ENCODE data around the gene SPOCK1. TPM values are rescaled to one million over a fixed set of nuclear protein-coding genes. Genes with fewer than 3 reads are reported as not detected.

SPOCK1 gene
- total and polyA plus RNA-seq, 4 experiments from 2014 or later, result not detected

DNA sequence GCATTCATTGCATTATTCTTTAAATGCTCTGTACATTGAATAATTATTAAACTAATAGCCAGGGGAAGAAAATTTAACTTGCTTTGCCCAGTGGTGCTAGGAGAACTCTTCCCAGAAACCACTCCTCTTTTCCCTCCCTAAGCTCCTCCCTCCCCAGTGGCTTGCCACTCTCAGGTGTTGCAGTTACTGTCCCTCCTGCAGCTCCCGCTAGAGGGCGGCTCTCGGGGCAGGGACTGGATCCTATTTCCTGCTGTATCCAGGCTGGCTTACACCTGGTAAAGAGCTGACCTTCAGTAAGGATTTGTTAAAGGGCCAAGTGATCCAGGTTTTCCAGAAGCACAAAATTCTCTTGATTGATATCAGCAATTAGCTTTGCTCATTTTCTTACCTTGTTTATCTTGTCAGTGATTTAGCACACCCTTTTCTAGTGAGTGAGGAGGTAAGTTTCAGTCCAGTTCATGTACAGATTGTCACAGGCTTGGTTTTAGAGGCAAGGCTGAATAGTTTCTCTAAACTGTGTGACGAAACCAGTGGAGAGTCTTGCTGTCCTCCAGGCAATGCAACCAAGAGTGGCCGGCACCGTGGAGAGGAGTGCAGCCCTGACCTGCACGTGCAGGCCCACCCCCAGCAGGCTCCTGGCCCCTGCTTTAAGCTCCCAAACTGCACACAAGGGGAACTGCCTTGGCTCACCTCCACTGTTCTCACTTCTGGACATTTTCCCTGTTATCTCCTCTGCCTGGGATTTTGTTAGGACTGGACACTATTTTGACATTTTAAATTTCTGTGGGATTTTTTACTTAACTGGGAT lies 423.8 kb downstream of the SPOCK1 start:
- Histone ChIP-seq H3K4me3 (ENCODE audit: low read length in 2 of 2) (no peak overlapping the region), H3K4me1 (ENCODE audit: insufficient read depth, low read length) (no peaks in the 10 kb centered on the region), H3K9me3 (ENCODE audit: control insufficient read depth in 1 of 2, low read length in 2 of 2) (no peaks in the 10 kb centered on the region), H3K27me3 (ENCODE audit: insufficient read depth, low read length) (no peaks in the 10 kb centered on the region), H3K36me3 (ENCODE audit: insufficient read depth, low read length) (no peaks in the 10 kb centered on the region), H3K27ac (ENCODE audit: low read depth, low read length) (no peak overlapping the region)
- Mint-ChIP-seq H3K4me1 (no peaks in the 10 kb centered on the region), H3K36me3 (no peaks in the 10 kb centered on the region), H3K27ac (no peak overlapping the region), H3K9me3 (peaks cover 0 to 6% (median 0%) of the 10 kb centered on the region in 8 donors), H3K27me3 (peaks cover 0 to under 1% of the 10 kb centered on the region in 2 donors), H3K4me3 (no peak overlapping the region)
- DNase-seq, result no peak
- ChIA-PET POLR2A (ENCODE audit: partially characterized antibody) (no interaction called here), CTCF (ENCODE audit: partially characterized antibody) (no interaction called here)
- intact Hi-C loops (cut with micrococcal nuclease), result no loop called here

DNA sequence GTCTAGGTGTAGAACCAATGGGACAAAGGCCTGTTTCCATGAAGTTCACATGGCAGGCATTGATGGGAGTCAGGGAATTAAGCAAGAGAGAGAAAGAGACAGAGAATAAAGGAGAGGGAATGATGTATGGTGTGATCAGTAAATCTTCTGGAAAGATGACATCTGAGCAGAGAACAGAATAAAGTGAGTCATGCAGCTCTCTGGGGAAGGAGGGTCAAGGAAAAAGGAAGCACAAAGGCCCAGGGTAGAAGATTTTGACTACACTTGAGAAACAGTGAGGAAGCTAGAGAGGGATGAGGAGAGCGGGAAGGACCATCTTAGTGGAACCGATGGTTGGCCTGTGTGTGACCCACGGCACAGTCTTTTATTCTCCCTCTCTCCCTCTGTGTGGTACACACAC lies 425.9 kb downstream of the SPOCK1 start:
- H3K4me1 Mint-ChIP-seq, result no peaks in the 10 kb centered on the region
- H3K4me1 ChIP-seq (ENCODE audit: insufficient read depth, low read length), result no peaks in the 10 kb centered on the region
- H3K27me3 ChIP-seq (ENCODE audit: insufficient read depth, low read length), result no peaks in the 10 kb centered on the region
- peaks cover 0 to 1% of the 10 kb centered on the region in 2 donors for H3K27me3 Mint-ChIP-seq
- POLR2A ChIA-PET (ENCODE audit: partially characterized antibody), result no interaction called here
- H3K9me3 Mint-ChIP-seq, result peaks cover 0 to 3% (median 0%) of the 10 kb centered on the region in 8 donors
- H3K4me3 Mint-ChIP-seq, result no peak overlapping the region
- no peaks in the 10 kb centered on the region for H3K36me3 ChIP-seq (ENCODE audit: insufficient read depth, low read length)
- H3K36me3 Mint-ChIP-seq, result no peaks in the 10 kb centered on the region
- no peak overlapping the region for H3K27ac ChIP-seq (ENCODE audit: low read depth, low read length)
- CTCF ChIA-PET (ENCODE audit: partially characterized antibody), result no interaction called here
- H3K4me3 ChIP-seq (ENCODE audit: low read length in 2 of 2), result no peak overlapping the region
- no peaks in the 10 kb centered on the region for H3K9me3 ChIP-seq (ENCODE audit: control insufficient read depth in 1 of 2, low read length in 2 of 2)
- intact Hi-C loops (cut with micrococcal nuclease), result no loop called here
- DNase-seq, result no peak
- peak overlapping the region in 1 of 7 donors; percentile 38 for H3K27ac Mint-ChIP-seq

DNA sequence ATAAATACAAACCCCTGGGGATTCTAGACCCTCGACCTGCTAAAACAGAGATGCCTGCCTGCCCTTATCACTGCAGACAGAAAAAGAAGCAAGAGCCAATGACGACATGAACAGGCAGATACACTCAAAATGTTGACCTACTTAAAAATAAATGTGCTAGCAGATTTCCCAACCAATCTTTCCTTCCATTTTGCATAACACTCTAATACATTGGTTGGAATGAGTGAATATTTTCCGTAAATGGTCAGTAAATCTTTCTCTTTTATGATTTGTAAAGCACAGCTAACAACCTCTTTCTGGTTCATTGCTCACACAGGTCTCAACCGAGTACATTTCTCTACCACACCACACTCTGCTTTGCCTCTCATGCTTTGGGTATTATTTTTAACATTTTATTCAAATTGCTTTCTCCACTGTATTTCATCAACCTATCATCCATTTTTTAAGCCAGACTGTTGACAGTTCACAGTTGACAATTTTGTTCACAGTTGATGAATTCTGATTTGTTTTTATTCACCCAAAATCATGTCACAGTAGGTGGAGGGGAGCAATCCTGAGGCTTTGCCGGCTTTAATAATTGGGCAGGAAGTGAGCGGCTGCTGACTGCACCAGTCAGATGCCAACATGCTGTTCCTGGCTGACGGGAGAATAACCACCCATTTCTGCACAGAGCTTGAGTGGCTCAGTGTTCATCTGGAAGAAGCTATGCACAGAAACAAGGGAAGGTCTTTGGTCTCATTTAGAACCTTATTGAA lies 426.6 kb downstream of the SPOCK1 start:
- peaks cover 0 to 3% (median 0%) of the 10 kb centered on the region in 8 donors for H3K9me3 Mint-ChIP-seq
- DNase-seq, result no peak
- intact Hi-C loops (cut with micrococcal nuclease), result no loop called here
- CTCF ChIA-PET (ENCODE audit: partially characterized antibody), result no interaction called here
- Histone ChIP-seq H3K27me3 (ENCODE audit: insufficient read depth, low read length) (no peaks in the 10 kb centered on the region), H3K36me3 (ENCODE audit: insufficient read depth, low read length) (no peaks in the 10 kb centered on the region), H3K4me1 (ENCODE audit: insufficient read depth, low read length) (no peaks in the 10 kb centered on the region), H3K27ac (ENCODE audit: low read depth, low read length) (no peak overlapping the region), H3K4me3 (ENCODE audit: low read length in 2 of 2) (no peak overlapping the region), H3K9me3 (ENCODE audit: control insufficient read depth in 1 of 2, low read length in 2 of 2) (no peaks in the 10 kb centered on the region)
- H3K27me3 Mint-ChIP-seq, result peaks cover 0 to 1% of the 10 kb centered on the region in 2 donors
- H3K4me3 Mint-ChIP-seq, result no peak overlapping the region
- H3K4me1 Mint-ChIP-seq, result no peaks in the 10 kb centered on the region
- H3K27ac Mint-ChIP-seq, result no peak overlapping the region
- POLR2A ChIA-PET (ENCODE audit: partially characterized antibody), result no interaction called here
- H3K36me3 Mint-ChIP-seq, result no peaks in the 10 kb centered on the region

DNA sequence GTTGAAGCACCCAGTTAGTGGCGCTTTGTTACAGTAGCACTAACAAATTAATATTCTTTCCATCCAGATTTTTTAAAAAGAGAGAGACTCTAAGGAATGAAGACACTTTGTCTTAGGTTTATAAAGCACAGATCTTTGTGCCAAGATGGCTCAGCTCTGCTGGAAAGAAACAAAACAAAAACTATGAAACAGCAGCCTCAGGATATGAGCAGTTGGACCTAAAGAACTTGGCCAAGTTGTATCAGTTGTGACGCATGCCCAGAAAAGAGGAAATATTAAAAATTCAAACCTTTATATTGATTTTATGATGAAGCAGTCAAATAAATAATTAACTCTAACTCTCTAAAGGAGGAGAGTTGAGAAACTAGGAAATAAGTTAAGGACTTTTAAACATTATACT lies 427.2 kb downstream of the SPOCK1 start:
- CTCF ChIA-PET (ENCODE audit: partially characterized antibody), result no interaction called here

DNA sequence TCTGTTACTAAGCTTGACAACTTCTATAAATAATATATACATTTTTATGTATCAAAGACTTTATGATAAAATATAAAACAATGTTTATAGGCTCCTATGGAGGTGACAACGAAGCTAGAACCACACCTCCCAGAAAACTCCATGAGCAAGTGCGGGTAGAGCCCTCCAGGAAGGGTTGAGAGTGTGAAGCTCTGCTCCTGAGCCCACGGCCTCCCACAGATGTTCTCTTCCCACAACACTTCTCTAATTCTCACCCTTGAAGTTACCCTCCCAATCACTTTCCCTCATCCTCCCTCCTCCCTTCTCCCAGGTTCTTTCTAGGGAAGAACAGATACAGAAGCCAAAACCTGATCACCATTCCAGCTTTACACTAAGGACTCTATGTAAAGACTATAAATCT lies 427.6 kb downstream of the SPOCK1 start:
- Mint-ChIP-seq H3K36me3 (no peaks in the 10 kb centered on the region), H3K4me3 (no peak overlapping the region), H3K27me3 (peaks cover 0 to 1% of the 10 kb centered on the region in 2 donors), H3K27ac (no peak overlapping the region), H3K9me3 (peaks cover 0 to 3% (median 0%) of the 10 kb centered on the region in 8 donors), H3K4me1 (no peaks in the 10 kb centered on the region)
- ChIA-PET POLR2A (ENCODE audit: partially characterized antibody) (no interaction called here), CTCF (ENCODE audit: partially characterized antibody) (no interaction called here)
- Histone ChIP-seq H3K27me3 (ENCODE audit: insufficient read depth, low read length) (no peaks in the 10 kb centered on the region), H3K9me3 (ENCODE audit: control insufficient read depth in 1 of 2, low read length in 2 of 2) (no peaks in the 10 kb centered on the region), H3K36me3 (ENCODE audit: insufficient read depth, low read length) (no peaks in the 10 kb centered on the region), H3K4me1 (ENCODE audit: insufficient read depth, low read length) (no peaks in the 10 kb centered on the region), H3K27ac (ENCODE audit: low read depth, low read length) (no peak overlapping the region), H3K4me3 (ENCODE audit: low read length in 2 of 2) (no peak overlapping the region)
- DNase-seq, result no peak
- intact Hi-C loops (cut with micrococcal nuclease), result no loop called here

More for the DNA sequence above, 427.2 kb downstream of the SPOCK1 start:
- Mint-ChIP-seq H3K36me3 (no peaks in the 10 kb centered on the region), H3K9me3 (peaks cover 0 to 3% (median 0%) of the 10 kb centered on the region in 8 donors), H3K4me1 (no peaks in the 10 kb centered on the region), H3K4me3 (no peak overlapping the region), H3K27me3 (peaks cover 0 to 1% of the 10 kb centered on the region in 2 donors), H3K27ac (no peak overlapping the region)
- POLR2A ChIA-PET (ENCODE audit: partially characterized antibody), result no interaction called here
- DNase-seq, result no peak
- no peaks in the 10 kb centered on the region for H3K9me3 ChIP-seq (ENCODE audit: control insufficient read depth in 1 of 2, low read length in 2 of 2)
- no peak overlapping the region for H3K27ac ChIP-seq (ENCODE audit: low read depth, low read length)
- intact Hi-C loops (cut with micrococcal nuclease), result no loop called here
- H3K4me1 ChIP-seq (ENCODE audit: insufficient read depth, low read length), result no peaks in the 10 kb centered on the region
- H3K36me3 ChIP-seq (ENCODE audit: insufficient read depth, low read length), result no peaks in the 10 kb centered on the region
- no peaks in the 10 kb centered on the region for H3K27me3 ChIP-seq (ENCODE audit: insufficient read depth, low read length)
- no peak overlapping the region for H3K4me3 ChIP-seq (ENCODE audit: low read length in 2 of 2)

DNA sequence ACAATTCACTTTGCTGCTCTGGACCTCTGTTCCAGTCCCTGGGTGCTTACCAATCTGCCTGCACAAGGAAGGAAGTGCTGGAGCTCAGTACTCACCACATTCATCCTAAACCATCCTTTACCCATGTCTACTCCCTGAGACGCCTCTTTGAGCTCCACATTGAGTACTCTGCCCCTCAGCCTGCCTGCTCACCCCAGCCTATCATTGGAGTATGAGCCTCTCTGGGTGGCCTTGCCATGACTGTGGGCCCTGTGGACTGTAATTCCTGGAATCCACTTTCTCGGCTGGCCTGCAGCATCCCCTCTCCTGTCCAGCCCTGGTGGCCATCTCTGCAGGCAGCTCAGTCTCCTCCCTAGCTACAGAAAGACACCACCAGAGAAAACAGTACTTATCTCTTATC lies 428.6 kb downstream of the SPOCK1 start:
- ChIA-PET CTCF (ENCODE audit: partially characterized antibody) (no interaction called here), POLR2A (ENCODE audit: partially characterized antibody) (no interaction called here)
- H3K9me3 Mint-ChIP-seq, result peaks cover 0 to 3% (median 0%) of the 10 kb centered on the region in 8 donors
- Histone ChIP-seq H3K36me3 (ENCODE audit: insufficient read depth, low read length) (no peaks in the 10 kb centered on the region), H3K27ac (ENCODE audit: low read depth, low read length) (no peak overlapping the region), H3K4me3 (ENCODE audit: low read length in 2 of 2) (no peak overlapping the region), H3K27me3 (ENCODE audit: insufficient read depth, low read length) (no peaks in the 10 kb centered on the region), H3K4me1 (ENCODE audit: insufficient read depth, low read length) (no peaks in the 10 kb centered on the region), H3K9me3 (ENCODE audit: control insufficient read depth in 1 of 2, low read length in 2 of 2) (no peaks in the 10 kb centered on the region)
- no peak overlapping the region for H3K27ac Mint-ChIP-seq
- intact Hi-C loops (cut with micrococcal nuclease), result no loop called here
- H3K4me1 Mint-ChIP-seq, result no peaks in the 10 kb centered on the region
- no peaks in the 10 kb centered on the region for H3K36me3 Mint-ChIP-seq
- H3K4me3 Mint-ChIP-seq, result no peak overlapping the region
- H3K27me3 Mint-ChIP-seq, result peaks cover 0 to 1% of the 10 kb centered on the region in 2 donors
- DNase-seq, result no peak

DNA sequence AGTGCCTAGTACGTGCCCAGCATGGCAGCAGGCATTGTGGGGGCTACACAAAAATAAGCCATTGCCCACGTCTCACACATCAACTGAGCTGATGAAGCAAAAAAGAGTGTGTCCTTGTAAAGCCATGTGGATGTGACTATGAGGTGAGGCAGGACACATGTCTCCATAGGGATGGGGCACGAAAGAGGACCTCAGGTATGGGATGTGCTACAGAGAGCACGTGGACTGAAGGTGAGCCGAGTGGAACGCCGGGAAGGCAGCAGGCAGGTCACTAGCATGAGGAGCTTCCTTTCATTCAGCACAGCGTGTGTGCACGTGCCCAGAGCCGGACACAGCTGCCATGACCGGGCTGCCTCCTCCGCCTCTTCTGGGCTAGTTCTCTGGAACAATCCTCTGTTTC lies 429.8 kb downstream of the SPOCK1 start:
- Histone ChIP-seq H3K4me3 (ENCODE audit: low read length in 2 of 2) (no peak overlapping the region), H3K27ac (ENCODE audit: low read depth, low read length) (no peak overlapping the region), H3K9me3 (ENCODE audit: control insufficient read depth in 1 of 2, low read length in 2 of 2) (no peaks in the 10 kb centered on the region), H3K27me3 (ENCODE audit: insufficient read depth, low read length) (no peaks in the 10 kb centered on the region), H3K4me1 (ENCODE audit: insufficient read depth, low read length) (no peaks in the 10 kb centered on the region), H3K36me3 (ENCODE audit: insufficient read depth, low read length) (no peaks in the 10 kb centered on the region)
- peaks cover 0 to 3% (median 0%) of the 10 kb centered on the region in 8 donors for H3K9me3 Mint-ChIP-seq
- H3K27ac Mint-ChIP-seq, result no peak overlapping the region
- no peaks in the 10 kb centered on the region for H3K4me1 Mint-ChIP-seq
- intact Hi-C loops (cut with micrococcal nuclease), result no loop called here
- H3K36me3 Mint-ChIP-seq, result no peaks in the 10 kb centered on the region
- CTCF ChIA-PET (ENCODE audit: partially characterized antibody), result no interaction called here
- peaks cover 0 to 1% of the 10 kb centered on the region in 2 donors for H3K27me3 Mint-ChIP-seq
- H3K4me3 Mint-ChIP-seq, result no peak overlapping the region
- POLR2A ChIA-PET (ENCODE audit: partially characterized antibody), result no interaction called here
- no peak for DNase-seq
